ENCODE results near the gene PTCD1.

- TF ChIP-seq EP300 (IDR thresholded peaks at IDR 0.05) (no peak), POLR2A (IDR thresholded peaks at IDR 0.05) (no peak), CTCF (IDR thresholded peaks at IDR 0.05) (no peak)
Measured at GRCh38 chr7:99478464-99479440, 40.2 kb upstream of the PTCD1 start.

All from upper lobe of left lung (tissue), 4 donors.